NCI-H774 (cell line): ENCODE data around the gene TBCD.
A peak's percentile ranks its signal among the peaks of the same experiment; 100 is the strongest.

Experiments
- DNase-seq: peaks from one replicate; lab custom pipeline; 2025; lab: John Stamatoyannopoulos, UW

TBCD gene

DNA sequence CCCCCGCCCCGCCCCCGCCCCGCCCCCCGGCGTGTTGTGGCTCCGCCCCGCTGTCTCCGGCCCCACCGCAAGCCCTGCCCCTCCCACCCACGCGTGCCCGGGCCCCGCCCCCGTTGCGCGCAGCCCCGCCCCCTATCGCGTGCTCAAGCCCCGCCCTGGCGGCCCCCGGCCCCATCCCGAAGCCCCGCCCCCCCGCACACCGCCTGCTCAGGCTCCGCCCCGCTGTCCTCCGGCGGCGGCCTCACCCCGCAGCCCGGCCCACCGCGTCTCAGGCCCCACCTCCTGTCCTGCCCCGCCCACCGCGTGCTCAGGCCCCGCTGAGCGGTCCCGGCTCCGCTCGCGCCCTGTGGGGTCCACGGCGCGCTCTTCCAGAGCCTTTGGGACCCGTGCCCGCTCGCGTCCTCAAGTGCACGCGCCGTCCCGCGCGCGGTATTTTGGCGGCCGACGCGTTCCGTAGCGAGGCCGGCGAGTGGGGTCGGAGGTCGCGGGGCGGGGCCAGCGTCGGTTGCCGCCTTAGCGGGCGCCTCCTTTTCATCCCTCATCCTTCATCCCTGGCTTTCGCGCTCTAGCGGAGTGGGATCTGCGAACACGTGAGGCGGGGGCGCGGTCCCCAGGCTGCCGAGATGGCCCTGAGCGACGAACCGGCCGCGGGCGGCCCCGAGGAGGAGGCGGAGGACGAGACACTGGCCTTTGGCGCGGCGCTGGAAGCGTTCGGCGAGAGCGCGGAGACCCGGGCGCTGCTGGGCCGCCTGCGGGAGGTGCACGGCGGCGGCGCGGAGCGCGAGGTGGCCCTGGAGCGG, at the start of gene TBCD:
Gene TBCD (plus strand): TSS at position 495 of the 800 bp plus-strand sequence. CDS start 129 bp downstream, at position 624.
- peak; percentile 93 for DNase-seq

GRCh38 chr17:82702231-82702927, 49.5 kb upstream of the TBCD start:
- DNase-seq: no peak

GRCh38 chr17:82703036-82703745, 48.7 kb upstream of the TBCD start:
- DNase-seq: no peak

DNA sequence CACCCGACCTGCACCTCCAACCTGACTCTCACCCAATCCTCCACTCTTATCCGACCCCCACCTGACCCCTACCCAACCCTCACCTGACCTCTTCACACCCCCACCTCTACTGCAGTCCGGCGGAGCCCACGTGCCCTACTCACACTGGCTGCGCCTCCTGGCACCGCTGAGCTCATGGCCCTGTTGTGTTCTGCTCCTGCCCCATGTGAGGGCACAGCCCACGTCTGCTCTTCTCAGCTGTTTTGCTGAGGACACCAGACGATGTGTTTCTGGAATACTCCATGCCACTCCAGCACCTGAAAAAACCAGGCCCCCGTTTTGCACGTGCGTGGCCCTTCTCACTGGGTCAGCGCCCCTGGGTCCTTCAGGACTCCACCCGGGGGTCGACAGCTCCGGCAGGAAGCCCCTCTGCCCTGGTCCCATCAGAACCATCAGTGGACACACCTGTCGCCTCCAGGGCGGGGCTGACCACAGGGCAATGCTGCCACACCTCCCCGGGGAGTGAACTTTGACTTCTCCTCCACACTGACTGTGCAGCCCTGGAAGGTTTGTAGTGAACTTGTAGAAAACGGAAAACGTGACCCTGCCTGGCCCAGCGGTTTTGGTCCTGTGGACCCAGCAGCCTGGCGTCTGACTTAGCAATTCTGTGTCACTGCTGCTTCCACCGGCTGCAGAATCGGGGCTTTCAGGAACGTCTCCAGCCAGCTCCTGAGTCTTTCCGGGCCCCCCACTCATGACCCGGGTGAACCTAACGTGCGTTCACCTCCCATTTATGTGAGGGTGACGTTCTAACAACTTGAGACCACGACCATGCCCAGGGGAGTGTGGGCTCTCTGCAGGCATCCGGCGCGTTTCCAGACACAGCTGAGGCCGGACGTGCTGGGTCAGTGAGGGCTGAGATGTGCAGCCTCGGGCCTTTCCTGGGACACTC, 47.7 kb upstream of the TBCD start:
- DNase-seq: no peak

- DNase-seq: no peak
Observed at GRCh38 chr17:82704886-82705285, 47.0 kb upstream of the TBCD start.

- no peak for DNase-seq
Observed at GRCh38 chr17:82705756-82706155, 46.1 kb upstream of the TBCD start.

- peak; percentile 10 for DNase-seq
Observed at GRCh38 chr17:82709024-82709675, 42.7 kb upstream of the TBCD start.

DNA sequence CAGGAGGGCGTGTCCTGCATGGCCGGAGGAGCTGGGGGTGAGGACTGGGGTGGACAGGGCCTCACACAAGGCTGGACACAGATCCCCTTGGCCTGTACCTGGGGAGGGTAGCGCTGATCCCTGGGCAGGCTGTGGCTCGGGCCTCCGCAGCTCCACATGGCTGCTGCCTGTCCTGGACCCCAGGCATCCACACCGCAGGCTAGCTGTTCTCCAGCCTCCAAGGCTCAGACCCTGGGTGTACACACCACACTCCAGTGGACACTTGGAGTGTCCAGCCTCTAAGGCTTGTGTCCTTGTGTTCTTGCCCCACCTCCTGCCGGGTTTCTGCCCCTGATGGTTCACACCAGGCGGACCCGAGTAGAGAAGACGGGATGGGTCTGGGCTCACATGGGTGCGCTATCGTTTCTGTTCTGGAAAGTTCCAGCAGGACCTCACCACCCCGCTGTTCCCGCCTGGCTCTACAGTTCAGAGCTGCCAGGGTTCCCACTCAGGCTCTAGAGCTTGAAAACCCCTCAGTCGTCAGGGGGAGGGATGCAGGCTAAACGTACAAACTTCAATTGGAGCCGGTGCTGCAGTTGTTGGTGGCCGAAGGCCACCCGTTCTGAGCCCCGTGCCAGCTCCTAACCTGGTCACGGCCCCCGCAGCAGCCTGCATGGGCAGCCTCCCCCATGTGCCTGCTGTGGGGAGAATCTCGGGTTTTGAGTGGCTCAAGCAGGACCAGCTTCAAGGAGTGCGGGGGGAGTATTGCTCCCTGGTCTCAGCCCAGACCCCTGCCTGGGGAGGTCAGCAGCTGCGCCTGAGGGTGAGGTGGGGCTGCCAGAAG, 42.0 kb upstream of the TBCD start:
- DNase-seq: no peak

GRCh38 chr17:82710499-82711232, 41.2 kb upstream of the TBCD start:
- no peak for DNase-seq

GRCh38 chr17:82713071-82713723, 38.7 kb upstream of the TBCD start:
- DNase-seq: no peak

- DNase-seq: peak; percentile 98
Observed at GRCh38 chr17:82716203-82717010, 35.5 kb upstream of the TBCD start, which contains the start of gene FN3KRP. FN3KRP (plus strand) TSS chr17:82716706; CDS start chr17:82716756, 50 bp downstream.

DNA sequence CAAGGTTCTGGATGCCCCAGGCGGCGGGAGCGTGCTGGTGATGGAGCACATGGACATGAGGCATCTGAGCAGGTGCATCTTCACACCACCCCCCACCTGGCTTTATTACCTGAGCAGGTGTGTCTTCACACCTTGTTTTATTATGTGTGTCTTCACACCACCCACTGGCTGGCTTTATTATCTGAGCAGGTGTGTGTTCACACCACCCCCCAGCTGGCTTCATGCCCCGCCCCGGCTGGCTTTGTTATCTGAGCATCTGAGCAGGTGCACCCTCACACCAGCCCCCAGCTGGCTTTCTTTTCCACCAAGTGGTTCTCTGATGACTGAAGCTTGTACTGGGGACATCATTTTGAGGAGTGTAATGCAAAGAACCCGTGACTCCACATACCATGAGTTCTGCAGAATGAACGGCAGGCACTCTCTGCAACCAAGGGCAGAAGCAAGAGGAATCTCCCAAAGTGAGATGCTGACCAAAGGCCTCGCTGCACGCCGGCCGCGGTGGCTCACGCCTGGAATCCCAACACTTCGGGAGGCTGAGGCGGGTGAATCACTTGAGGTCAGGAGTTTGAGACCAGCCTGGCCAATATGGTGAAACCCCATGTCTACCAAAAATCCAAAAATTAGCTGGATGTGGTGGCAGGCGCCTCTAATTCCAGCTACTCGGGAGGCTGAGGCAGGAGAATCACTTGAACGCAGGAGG, 32.7 kb upstream of the TBCD start:
- peak; percentile 21 for DNase-seq

DNA sequence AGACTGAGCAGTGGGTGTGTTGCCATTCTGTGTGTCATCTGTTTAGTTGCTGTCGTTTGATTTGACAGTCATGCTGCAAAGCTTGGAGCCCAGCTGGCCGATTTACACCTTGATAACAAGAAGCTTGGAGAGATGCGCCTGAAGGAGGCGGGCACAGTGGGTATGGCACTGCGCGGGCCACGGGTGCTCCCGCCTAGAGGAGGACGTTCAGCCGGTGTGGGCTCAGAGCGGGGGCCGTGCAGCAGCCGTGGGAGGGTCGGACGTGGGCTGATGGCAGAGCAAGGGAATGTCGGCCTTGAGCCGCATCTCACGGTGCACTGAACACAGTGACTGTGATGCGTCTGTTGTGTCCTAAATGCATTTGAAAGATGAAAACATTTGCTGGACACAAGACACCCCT, 31.7 kb upstream of the TBCD start:
- no peak for DNase-seq

DNA sequence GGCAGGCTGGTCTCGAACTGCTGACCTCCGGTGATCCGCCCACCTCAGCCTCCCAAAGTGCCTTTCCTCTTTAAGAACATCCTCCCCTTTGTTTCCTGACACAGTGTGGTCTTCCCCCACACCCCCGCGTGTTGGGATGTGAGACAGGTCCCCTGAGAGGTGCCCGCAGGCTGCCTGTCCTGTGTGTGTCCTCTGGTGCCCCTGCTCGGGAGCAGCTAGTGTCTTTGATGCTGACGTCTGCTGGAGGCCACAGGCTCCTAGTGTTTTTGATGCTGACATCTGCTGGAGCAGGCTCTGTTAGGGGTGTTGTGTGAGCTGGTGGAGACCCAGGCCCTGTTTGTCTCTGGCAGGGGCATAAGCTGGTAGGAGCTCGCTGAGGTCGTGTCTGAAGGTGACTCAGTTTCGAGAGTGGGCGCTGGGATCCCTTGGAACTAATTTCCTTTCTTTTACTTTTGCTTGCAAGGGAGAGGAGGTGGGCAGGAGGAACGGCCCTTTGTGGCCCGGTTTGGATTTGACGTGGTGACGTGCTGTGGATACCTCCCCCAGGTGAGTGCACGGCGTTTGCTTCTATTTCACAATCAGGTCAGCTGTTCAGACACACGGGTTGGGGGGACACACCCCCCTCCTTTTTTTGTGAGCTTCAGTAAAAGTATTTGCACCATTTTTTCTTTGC, 29.4 kb upstream of the TBCD start:
- DNase-seq: no peak

GRCh38 chr17:82723169-82723807, 28.6 kb upstream of the TBCD start:
- no peak for DNase-seq

DNA sequence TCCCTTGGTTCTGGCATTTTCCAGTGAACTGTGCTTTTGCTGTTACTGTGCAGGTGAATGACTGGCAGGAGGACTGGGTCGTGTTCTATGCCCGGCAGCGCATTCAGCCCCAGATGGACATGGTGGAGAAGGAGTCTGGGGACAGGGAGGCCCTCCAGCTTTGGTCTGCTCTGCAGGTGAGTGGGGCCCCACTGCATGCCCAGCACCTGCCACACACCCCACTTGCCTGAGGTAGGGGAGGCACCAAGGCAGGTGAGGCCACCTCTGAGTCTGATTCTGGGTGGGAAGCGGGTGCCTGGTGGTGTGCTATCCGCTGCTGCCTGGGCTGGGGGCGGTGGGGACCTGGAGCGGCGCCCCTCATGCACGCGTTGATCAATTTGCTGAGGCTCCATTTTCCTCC, 25.4 kb upstream of the TBCD start:
- no peak for DNase-seq
